KMS-11 (cell line): ENCODE data around the gene DNAJA2.

ENCODE experiments used
- H2AFZ ChIP-seq: fragments of 200-600 bp; sonication (generic); 2 replicates; pipeline ENCODE4 v1.6.1; 2016; ENCODE audit warnings: antibody characterized with exemption, mixed run types, low read depth
- H3K27ac ChIP-seq: fragments of 200-600 bp; sonication (generic); 2 replicates; pipeline ENCODE4 v1.6.1; 2016; ENCODE audit warnings: mild to moderate bottlenecking, mixed run types
- H3K27me3 ChIP-seq: fragments of 200-600 bp; sonication (generic); 2 replicates; pipeline ENCODE4 v1.6.1; 2017; ENCODE audit warnings: mild to moderate bottlenecking, low read depth, mixed run types, moderate library complexity; ENCODE audit not compliant: insufficient read depth
- H3K36me3 ChIP-seq: fragments of 200-600 bp; sonication (generic); 2 replicates; pipeline ENCODE4 v1.6.1; 2017; ENCODE audit warnings: mild to moderate bottlenecking, mixed run types; ENCODE audit not compliant: insufficient read depth
- H3K4me1 ChIP-seq: fragments of 200-600 bp; sonication (generic); 2 replicates; pipeline ENCODE4 v1.6.1; 2016; ENCODE audit warnings: mild to moderate bottlenecking, low read depth, mixed run types; ENCODE audit not compliant: poor library complexity, severe bottlenecking
- H3K4me2 ChIP-seq: fragments of 200-600 bp; sonication (generic); 2 replicates; pipeline ENCODE4 v1.7.0; 2016; ENCODE audit warnings: mild to moderate bottlenecking, mixed run types
- H3K4me3 ChIP-seq: fragments of 200-600 bp; sonication (generic); IDR thresholded peaks from 2 replicates; pipeline ENCODE4 v1.6.1; 2017; ENCODE audit warnings: low read depth, low read length, mixed read lengths; ENCODE audit not compliant: insufficient read depth
- H3K79me2 ChIP-seq: fragments of 200-600 bp; sonication (generic); 2 replicates; pipeline ENCODE4 v1.6.1; 2016; ENCODE audit warnings: low read depth, mixed run types; ENCODE audit not compliant: insufficient read depth
- H3K9ac ChIP-seq: fragments of 200-600 bp; sonication (generic); 2 replicates; pipeline ENCODE4 v1.6.1; 2016; ENCODE audit warnings: mild to moderate bottlenecking, mixed run types
- H4K20me1 ChIP-seq: fragments of 200-600 bp; sonication (generic); 2 replicates; pipeline ENCODE4 v1.6.1; 2016; ENCODE audit warnings: mild to moderate bottlenecking, mixed run types; ENCODE audit not compliant: insufficient read depth
- TF ChIP-seq, protein P1 (sequence below): fragments of 200-600 bp; sonication (generic); conservative IDR thresholded peaks from 2 replicates; pipeline ENCODE4 v1.6.1; 2017; ENCODE audit warnings: low read depth, mild to moderate bottlenecking, antibody characterized with exemption, low read length, moderate library complexity, mixed read lengths

Gene DNAJA2

DNA sequence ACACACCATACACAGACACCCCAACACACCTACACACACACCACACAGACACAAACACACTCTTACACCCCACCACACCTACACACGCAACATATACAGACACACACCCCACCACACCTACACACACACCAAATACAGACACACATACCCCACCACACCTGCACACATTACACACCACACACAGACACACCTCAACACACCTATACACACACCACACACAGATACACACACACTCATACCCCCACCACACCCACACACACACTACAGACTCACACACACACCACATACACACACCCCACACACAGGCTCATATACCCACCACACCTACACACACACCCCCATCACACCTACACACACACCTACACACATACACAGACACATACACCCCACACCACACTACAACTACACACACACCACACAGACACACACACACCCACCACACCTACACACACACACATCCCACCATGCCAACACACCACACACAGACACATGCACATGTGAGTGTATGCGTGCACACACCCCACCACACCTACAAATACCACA is 57.9 kb downstream of the DNAJA2 start:
- no peaks in the 10 kb centered on the region for H4K20me1 ChIP-seq
- no peak overlapping the region for H3K4me3 ChIP-seq
- H3K27me3 ChIP-seq, result no peaks in the 10 kb centered on the region
- no peak overlapping the region for H3K9ac ChIP-seq
- no peaks in the 10 kb centered on the region for H3K79me2 ChIP-seq
- H3K36me3 ChIP-seq, result no peaks in the 10 kb centered on the region
- no peak overlapping the region for H3K27ac ChIP-seq
- no peak overlapping the region for H2AFZ ChIP-seq
- no peaks in the 10 kb centered on the region for H3K4me1 ChIP-seq
- TF ChIP-seq, protein P1, sequence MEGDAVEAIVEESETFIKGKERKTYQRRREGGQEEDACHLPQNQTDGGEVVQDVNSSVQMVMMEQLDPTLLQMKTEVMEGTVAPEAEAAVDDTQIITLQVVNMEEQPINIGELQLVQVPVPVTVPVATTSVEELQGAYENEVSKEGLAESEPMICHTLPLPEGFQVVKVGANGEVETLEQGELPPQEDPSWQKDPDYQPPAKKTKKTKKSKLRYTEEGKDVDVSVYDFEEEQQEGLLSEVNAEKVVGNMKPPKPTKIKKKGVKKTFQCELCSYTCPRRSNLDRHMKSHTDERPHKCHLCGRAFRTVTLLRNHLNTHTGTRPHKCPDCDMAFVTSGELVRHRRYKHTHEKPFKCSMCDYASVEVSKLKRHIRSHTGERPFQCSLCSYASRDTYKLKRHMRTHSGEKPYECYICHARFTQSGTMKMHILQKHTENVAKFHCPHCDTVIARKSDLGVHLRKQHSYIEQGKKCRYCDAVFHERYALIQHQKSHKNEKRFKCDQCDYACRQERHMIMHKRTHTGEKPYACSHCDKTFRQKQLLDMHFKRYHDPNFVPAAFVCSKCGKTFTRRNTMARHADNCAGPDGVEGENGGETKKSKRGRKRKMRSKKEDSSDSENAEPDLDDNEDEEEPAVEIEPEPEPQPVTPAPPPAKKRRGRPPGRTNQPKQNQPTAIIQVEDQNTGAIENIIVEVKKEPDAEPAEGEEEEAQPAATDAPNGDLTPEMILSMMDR, result no peak
- H3K4me2 ChIP-seq, result no peak overlapping the region

DNA sequence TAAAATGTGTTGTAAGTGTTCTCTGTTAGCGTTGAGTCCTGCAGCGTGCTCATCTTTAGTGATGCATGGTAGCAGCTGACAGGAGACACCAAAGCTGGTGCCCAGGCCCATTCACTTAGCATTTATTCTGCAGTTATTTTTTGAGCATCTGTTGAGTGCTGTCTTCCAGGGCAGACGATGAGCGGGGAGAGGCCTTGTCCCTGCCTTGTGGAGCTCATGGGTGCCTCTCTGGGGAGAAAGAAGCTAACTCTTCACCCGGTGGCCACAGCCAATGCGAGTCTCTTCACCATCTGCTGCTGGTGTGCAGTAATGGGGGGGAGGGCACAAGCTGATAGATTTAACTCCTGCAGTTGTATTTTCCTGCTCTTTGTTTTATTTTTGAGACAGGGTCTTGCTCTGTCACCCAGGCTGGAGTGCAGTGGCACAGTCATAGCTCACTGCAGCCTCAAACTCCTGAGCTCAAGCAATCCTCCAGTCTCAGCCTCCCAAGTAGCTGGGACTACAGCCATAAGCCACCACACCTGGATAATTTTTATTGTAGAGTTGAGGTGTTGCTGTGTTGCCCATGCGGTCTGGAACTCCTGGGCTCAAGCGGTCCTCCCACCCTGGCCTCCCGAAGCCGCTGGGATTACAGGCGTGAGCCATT is 58.8 kb downstream of the DNAJA2 start:
- TF ChIP-seq, protein P1, result no peak
- H3K79me2 ChIP-seq, result no peaks in the 10 kb centered on the region
- no peak overlapping the region for H3K4me3 ChIP-seq
- no peak overlapping the region for H3K4me2 ChIP-seq
- no peaks in the 10 kb centered on the region for H4K20me1 ChIP-seq
- H2AFZ ChIP-seq, result no peak overlapping the region
- H3K36me3 ChIP-seq, result no peaks in the 10 kb centered on the region
- no peak overlapping the region for H3K27ac ChIP-seq
- H3K4me1 ChIP-seq, result no peaks in the 10 kb centered on the region
- no peak overlapping the region for H3K9ac ChIP-seq
- no peaks in the 10 kb centered on the region for H3K27me3 ChIP-seq

DNA sequence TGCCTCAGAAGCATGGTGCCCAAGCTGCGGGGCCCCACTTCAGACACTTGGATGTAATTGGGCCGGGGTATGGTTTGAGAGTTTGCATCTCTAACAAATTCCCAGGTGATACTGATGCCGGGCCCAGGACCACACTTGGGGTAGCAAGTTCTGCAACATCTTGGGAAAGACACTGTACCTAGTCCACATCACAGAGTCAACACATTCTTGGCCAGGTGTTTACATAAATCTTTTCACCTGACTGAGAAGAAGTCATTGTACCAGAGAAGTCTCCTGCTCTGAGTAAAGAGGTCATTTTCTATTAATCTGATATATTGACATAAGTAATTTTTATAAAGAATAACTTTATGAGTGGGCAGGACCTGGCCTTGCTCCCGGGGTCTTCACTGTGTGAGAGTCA is 61.8 kb downstream of the DNAJA2 start:
- Histone ChIP-seq H4K20me1 (no peaks in the 10 kb centered on the region), H3K79me2 (no peaks in the 10 kb centered on the region), H3K4me3 (no peak overlapping the region), H3K4me2 (no peak overlapping the region), H3K36me3 (no peaks in the 10 kb centered on the region), H3K9ac (no peak overlapping the region), H2AFZ (no peak overlapping the region), H3K27ac (no peak overlapping the region), H3K4me1 (no peaks in the 10 kb centered on the region), H3K27me3 (no peaks in the 10 kb centered on the region)
- TF ChIP-seq, protein P1, result no peak

DNA sequence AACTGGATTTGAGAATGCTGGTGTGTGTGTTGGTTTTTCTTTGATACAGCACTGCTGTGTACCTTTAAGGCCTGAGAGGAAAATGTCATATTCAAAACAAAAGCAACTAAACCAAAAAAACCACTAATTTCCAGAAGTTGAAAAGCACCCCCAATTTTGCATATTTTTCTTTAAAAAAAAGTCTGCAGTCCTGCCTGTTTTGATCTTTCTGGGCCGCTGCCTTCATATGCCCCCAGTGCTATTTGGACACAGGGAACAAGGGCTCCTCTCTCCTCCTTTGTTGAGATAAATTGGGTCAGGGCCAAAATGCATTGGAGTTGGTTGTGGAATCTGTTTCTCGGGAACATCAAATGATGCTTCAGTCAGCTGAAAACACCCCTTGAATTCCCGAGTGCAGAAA is 62.4 kb downstream of the DNAJA2 start:
- no peak overlapping the region for H3K4me3 ChIP-seq
- TF ChIP-seq, protein P1, result no peak
- H3K27me3 ChIP-seq, result no peaks in the 10 kb centered on the region
- H3K79me2 ChIP-seq, result no peaks in the 10 kb centered on the region
- H3K4me2 ChIP-seq, result no peak overlapping the region
- H3K9ac ChIP-seq, result no peak overlapping the region
- H4K20me1 ChIP-seq, result no peaks in the 10 kb centered on the region
- no peak overlapping the region for H2AFZ ChIP-seq
- H3K4me1 ChIP-seq, result no peaks in the 10 kb centered on the region
- no peak overlapping the region for H3K27ac ChIP-seq
- no peaks in the 10 kb centered on the region for H3K36me3 ChIP-seq
